Stimulated activated CD4-positive, alpha-beta T cell treated with anti-CD3 and anti-CD28 coated beads, Interleukin-12 subunit alpha, Interleukin-12 subunit beta, amount 100 ng/mL, for 24 hours (primary cell): Measurements from ENCODE around the gene TIMM44.
"Not testable (repeated sequence)": the region's sequence is repeated elsewhere in the genome, so short reads cannot be mapped to it uniquely, and the experiment has no call there.

ENCODE experiments used
- DNase-seq, 2 experiments: peaks; one replicate each; pipeline ENCODE4 v3.0.0-alpha.2; 2020; ENCODE audit warnings: low read depth in 2 of 2

TIMM44 gene

DNA sequence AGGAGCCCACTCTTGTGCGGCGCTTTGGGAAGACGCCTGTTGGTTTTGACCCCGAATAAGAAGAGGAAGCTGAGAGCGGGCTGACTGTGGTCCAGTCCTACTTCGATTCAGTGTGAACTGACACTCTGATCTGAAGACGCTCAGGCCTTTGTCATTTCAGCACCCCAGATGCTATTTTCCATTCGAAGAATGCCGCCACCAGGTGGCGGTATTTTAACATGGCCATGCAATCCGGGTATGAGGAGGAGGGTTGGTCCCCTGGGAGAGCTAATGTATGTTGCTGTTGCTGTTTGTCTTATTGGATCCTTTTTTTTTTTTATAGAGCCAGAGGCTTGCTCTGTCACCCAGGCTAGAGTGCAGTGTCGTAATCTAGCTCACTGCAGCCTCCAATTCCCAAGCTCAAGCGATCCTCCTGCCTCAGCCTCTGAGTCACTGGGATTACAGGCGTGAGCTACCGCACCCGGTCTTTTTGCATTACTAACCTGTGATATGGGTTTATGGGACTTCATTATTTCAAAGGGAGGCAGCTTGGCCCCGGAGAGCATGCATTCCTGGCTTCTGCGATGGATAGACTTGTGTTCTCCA is 803 bp upstream of the TIMM44 start:
- DNase-seq = peak; percentile 69 to 86

DNA sequence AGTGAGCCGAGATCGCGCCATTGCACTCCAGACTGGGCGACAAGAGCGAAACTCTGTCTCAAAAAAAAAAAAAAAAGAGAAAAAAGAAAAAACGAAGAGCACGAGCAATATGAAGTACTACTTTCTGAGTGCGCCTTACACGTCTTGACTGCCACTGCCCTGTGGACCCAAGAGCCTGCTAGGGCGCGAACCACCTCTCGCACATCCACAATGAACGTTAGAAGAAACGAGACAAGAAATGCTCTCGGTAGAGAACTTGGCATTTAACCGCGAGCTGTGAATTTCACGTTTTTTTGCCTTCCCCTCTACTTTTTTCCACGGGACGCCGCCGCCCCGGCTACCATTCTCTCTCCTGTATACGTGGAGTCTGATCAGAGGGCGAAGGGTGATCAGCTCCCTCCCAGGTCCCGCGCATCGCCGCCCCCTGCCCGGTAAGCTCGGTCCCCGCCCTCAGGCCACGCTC is 454 bp downstream of the TIMM44 start:
- DNase-seq = no peak

DNA sequence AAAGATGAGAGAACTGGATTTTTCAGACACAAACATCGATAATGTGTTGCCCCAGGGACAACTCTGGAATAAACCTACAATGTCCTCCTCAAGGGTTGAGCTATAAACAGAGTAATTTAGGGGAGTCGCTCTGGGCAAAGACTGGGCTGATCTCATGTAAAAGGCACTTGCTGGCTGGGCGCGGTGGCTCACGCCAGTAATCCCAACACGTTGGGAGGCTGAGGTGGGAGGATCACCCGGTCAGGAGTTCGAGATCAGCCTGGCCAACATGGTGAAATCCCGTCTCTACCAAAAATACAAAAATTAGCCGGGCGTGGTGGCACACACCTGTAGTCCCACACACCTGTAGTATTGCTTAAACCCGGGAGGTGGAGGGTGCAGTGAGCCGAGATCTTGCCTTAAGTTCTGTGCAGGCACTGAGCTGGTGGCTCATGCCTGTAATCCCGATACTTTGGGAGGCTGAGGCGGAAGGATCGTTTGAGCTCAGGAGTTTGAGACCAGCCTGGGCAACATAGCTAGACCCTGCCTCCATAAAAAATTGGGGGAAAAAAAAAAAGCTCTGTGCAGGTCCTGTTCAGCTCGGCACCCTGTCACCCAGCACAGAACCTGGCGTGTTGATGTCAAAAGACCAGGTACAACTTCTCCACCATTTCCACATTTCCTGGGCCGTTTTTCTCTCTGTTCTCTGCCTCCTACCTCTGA is 1.4 kb downstream of the TIMM44 start:
- no peak for DNase-seq

DNA sequence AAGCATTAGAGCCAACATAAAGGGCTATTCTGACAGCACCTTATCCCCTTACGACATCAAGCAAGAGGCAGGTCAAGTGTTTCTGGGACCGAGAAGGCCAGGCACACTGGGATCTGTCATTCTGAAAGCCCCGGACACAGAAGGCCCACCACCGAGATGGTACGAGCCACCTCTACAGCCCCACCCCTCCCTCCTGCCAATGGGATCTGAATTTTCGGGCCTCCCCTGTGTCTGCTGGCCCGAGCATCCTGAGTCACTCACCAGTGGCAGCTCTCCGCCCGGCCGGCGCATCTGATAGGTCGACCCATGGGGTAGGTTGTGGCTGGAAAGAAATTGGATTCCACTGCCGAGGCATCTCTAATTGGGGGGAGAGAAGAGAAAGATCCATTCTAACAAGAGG is 2.6 kb downstream of the TIMM44 start:
- DNase-seq = no peak

DNA sequence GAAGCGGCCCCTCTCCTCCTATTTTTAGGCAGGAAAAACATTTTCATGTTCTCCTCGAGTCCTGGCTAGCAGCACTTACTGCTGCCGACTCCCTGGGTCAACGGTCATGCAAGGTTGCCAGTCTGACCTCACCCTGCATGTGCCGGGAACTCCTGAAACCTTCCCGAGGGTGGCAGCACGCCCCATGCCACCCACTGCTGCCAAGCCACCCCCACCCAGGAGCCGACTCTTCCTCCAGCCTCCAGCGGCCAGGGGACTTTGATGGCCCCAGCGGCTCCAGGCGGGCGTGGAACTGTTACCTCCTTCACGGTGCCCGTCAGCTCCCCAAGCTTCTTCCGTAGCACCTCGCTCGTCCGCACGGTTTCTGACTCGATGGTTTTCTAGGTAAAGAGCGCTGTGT is 8.7 kb downstream of the TIMM44 start:
- DNase-seq = no peak

DNA sequence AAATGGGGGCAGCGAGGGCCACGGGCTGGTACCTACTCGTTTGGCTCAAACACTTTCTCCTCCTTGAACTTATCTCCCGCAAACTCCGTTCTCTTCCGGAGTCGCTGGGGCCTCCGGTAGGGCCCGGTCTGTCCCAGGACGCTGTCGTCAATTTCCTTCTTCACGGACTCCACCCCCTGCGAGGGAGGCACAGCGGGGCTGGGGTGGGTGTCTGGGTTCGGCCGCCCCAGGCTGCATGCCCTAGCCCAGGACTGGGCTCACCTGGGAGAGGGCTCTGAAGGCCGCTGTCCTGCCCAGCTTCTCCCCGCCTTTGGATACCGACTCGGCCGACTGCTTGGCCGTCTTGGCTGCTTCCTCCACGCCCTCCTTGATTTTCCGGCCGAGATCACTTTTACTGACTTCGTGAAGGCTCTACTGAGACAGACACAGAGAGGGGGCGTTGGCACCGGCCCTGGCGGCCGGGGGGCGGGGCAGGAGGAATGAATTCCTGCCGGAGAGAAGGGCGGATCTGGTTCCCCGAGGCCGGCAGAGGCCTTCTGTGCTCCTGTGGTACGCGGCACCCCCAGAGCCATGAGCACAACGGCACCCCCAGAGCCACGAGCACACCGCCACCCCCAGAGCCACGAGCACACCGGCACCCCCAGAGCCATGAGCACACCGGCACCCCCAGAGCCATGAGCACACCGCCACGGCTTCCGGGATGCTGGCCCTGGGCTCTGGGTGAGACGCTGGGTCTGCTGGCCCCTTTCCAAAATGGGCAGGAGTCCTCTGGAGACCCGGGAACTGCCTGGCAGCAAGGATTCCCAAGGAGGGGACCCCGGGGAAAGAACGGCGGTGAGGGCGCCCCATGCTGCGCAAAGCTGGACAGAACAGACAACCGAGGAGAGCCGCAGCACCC is 9.4 kb downstream of the TIMM44 start:
- no peak for DNase-seq

DNA sequence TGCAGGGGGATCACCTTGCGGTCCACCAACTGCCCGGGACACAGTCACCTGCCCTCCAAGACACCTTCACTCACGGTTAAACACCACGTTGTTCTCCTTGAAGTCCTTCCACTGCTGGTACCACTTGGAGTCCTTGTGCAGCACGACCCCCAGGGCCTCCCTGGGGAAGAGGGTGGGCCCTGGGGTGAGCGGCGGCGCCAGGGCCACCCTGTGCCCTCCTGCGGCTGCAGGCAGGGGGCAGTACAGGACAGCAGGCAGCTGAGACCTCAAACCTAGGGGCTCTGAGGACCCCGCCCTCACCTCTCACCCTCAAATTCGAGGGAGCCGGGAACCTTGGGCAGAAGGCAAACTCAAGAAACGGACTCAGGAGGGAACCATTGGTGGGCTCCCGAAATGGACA is 10.1 kb downstream of the TIMM44 start:
- no peak for DNase-seq

DNA sequence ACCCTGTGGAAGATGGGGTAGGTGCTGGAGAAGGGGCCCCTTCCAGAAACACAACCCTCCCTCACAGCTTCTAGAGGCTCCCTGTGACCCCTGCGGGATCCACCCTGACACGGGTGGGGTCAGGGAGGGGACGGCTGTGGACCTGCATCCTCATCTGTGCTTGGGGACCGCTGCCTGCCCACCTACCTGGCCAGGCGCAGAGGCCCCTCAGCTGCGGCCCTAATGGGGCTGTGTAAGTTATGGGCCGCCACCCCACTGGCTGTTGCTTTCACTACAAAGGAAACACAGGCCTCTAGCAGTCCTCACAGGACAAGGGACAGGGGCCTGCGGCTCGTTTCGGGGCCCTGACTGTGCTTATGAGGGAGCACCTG is 10.6 kb downstream of the TIMM44 start:
- DNase-seq = no peak

DNA sequence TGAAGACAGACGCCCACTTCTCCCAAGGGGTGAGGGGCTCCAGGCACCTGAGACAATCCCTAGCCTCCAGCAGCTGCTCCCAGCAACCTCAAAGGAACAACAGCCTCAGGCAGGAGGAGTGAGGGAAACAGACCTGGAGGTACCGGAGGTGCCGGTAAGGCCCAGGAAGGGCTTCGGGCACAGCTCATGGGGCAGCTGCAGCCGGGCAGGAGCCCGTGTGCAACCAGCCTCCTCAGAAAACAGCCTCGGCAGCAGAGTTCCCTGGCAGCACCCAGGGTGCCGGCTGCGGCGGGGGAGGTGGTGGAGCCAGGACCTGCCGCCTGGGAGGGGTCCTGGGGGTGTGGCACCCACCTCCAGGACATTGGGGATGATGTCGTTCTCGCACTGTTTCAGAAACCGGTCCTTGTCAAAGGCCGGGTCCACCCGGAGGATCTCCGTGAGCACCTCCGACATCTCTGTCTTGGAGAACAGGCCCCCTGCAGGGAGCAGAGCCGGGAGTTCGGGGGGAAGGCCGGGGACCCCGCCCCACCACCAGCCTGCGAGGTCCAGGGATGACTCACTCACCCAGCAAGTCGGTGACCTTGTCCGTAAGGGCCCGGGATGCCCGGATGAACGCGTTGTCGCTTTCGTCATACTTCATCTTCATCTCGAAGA is 11.1 kb downstream of the TIMM44 start:
- DNase-seq = no peak

DNA sequence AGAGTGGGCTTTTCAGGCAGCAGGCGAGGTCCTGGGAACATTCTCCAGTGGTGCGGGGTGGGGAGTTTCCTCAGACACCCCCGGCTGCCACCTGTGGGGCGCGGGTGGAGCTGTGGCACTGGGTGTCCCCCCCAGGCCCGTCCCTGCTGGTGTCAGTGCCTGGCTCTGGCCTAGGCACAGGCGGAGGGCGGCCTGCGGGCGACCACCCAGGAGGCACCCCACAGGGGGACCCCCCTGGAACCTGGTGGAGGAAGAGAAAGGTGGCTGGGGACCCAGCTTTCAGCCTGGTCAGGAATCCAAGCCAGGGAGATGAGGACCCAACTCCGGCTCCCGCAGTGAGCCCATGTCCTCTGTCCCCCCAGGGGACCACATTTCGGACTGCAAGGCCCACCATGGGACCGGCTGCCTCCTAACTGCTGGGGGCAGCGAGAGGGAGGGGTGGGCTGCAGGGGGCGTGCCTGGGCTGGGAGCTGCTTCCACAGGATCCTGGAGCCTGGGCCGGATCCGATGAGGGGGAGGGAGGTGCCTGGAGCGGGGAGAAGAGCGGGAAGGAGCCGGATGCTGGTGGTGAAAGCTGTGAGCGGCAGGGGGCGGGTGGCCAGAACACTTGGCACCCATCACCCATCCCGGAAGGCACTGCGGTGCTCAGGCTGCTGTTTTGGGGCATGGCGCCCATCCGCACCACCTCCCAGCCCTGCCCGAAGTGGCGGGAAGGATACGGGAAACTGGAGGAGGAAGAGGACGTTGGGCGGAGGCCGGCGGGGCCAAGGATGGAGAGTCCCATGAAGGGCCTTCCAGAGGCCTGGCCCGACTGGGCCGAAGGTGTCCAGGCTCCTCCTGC is 12.0 kb downstream of the TIMM44 start:
- DNase-seq = no peak

DNA sequence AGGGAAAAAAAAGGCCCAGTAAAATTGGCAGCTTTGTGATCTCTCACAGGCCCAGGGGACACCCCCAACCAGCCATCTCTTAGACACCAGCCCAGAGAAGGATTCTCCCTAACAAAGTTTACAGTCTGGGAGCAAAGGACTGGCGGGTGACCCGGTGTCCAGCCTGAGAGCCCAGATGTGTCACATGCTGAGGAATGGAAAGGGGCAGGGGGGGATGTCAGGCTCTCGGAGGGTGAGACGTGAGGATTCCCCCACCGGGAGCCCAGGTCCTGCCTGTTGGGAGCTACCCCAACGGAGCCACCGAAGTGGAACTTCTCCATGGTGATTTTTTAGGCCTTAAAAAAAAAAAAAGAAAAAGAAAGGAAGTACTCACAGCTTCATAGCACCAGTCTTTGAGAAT is 12.7 kb downstream of the TIMM44 start:
- no peak for DNase-seq

DNA sequence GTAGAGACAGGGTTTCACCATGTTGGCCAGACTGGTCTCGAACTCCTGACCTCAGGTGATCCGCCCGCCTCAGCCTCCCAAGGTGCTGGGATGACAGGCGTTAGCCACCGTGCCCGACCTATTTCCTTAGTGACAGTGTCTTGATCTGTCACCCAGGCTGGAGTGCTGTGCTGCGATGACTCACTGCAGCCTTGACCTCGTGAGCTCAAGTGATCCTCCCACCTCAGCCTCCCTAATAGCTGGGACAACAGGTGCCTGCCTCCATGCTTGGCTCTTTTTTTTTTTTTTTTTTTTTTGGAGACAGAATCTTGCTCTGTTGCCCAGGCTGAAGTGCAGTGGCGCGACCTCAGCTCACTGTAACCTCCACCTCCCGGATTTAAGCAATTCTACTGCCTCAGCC is 13.4 kb downstream of the TIMM44 start:
- DNase-seq = not testable (repeated sequence)

DNA sequence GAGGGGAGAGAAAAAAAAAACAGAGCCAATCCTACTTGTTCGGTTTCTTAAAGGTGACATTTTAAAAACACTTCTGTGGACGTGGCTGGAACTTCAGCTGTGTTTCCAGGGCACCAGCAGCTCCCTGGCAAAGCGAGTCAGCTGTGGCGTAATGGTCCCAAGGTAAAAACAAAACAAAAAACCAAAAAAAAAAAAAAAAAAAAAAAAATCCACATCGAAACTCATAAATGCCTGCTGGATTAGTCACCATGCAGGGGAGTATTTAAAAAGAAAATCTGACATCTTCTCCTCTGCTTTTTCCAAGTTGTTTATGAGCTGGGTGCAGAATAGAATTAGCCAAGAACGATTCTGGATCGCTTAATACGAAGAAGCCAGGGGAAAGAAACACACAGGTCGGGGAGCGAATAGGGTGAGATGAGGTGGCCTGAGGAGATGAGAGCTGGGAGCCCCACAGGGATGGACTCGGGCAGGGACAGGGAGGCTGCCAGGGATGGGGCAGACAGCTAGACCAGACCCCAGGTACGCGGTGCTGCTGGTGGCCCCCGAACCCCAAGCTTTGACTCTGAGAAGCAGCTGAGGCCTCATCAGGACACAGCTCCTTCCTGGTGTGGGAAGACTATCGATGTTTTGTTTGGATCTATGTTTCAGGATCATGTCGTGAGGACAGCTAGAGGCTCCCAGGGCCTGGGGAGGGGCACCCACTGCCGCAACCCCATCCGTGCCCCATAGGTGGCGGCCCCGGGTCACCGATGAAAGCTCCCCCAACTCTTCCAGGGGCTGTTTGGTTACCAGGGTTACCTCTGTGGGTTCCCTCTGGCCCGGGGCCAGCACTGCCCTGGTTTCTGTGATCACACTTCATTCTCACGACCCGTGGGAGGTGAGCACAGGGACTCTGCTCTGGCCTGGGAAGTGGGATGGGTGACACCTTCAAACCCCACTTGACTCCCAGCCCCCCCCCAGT is 14.4 kb downstream of the TIMM44 start:
- peak in 1 of 2 experiments; percentile 48 for DNase-seq

DNA sequence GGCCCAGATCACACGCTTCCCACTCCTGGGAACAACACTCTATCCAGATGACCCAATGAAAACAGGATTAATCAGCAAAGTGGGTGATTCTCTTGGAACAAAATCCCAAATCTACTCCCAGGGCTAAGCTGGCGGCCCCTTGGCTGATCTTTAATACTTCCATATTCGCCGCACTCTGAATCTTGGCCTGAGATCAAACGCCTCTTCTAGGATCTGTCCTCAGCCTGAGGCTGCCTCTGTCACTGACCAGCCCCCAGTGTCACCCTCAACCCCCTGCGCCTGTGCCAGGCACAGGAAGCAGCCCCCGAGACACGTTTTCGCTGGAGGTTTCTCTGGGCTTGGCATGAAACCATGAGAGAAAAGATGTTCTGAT is 15.1 kb downstream of the TIMM44 start:
- DNase-seq = no peak

DNA sequence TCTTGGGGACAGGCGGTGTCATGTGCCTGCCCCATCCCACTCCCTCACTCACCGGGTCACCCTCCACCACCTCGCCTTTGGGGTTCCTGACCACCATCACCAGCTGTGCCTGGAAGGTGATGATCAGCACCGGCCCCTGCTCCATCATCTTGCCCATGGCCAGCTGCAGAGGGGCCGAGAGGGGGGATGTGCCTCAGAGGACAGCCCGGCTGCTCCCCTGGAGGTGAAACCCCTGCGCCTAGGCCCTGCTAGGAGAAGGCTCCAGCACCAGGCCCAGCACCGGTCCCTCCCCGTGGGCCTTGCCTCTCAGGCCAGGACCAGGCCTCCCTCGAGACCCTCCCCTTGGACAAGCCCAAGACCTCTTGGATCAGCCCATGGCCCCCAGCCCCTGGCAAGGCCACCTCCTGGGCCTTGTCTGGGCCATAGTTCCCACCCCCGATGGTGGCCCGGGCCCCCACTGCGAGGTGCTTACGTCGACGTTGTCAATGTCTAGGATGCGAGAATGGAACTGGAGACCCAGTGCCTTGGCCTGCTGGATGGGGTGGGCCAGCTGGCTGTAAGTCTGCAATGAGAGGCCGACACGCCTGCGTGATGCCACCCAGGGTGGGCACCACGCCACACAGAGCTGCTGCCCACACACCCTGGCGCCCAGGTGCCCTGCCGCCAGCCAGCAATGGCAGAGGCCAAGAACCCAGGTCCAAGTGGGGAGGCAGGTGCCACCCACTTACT is 15.7 kb downstream of the TIMM44 start:
- no peak for DNase-seq

DNA sequence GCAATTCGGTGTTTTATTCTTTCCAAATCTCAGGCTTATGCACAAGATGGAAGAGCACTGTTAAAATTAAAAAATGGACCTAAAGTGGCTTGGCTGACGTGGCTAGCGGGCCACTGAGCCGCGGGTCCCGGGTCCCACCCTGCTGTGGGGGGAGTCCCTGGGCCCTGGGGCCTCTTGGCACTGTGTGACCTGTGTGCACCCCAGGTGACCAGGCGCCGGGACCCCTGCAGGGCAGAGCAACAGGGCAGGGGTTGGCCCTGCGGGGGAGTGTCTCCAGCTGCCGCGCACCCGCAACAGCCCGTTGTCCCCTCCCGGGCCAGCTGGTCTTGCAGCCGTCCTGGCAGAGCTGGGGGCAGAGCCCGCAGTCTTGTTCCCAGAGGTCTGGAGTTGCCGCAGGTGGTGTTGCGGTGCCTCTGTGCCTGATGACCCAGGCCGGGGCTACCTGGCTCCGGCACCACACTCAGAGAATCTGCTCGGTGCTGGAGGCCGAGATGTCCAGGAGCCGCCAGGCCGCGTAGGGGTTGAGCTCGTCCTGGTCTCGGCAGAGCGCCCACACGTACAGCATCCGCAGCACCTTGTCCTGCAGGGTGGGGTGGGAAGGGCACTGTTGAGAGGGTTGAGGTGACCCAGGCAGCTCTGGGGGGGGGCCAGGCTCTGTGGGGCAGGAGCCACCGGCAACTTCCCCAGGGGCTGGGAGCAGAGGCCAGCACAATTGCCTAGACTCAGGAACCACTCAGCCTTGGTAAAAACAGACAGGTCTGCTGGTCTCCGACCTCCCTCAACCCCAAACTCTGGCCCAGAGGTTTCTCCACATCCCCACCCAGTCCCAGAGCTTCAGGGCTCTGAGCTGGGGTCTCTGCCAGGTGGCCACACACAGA is 16.5 kb downstream of the TIMM44 start:
- DNase-seq = no peak

DNA sequence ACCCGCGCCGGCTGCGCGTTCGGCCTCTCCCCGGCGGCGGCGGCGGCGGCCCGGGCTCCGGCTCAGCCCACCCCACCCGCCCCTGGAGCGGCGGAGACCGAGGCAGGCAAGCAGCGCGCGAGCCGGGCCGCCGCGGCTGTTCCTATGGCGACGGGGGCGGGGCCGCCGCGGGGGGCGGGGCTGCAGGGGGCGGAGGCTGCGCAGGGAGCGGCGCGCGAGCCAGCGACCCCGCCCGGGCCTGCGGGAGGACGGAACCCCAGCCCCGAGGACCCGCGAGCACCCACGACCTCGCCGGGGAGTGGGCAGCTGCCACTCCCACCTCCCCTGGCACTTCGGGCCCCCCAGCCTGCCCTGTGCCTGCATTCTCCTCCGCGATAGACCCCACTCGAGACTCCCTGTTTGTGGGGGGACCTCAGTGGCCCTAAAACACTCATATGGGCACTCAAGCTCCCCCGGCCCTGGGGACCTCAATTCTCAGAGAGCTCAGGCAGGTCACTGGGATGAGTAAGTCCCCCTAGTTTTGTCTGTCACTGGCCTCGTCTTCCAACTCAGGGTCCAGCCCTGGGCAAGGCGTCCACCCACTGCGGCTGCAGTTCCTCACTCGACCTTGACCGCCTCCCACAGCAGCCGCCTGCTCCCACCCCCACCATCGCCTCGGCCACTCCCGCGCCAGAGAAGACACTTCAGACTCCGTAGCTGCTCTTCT is 17.3 kb downstream of the TIMM44 start, which contains the start of gene CTXN1:
Gene CTXN1, minus strand, starts transcription at position 115 of the 706 bp plus-strand sequence. CDS start 597 bp downstream, outside the sequence.
- peak; percentile 60 to 72 for DNase-seq
